H1 (cell line): ENCODE measurements around the gene PROKR1. TPM values are rescaled to one million over a fixed set of nuclear protein-coding genes. Genes with fewer than 3 reads are reported as not detected.

ENCODE experiments used
- CTCF ChIA-PET: fragments of 300-600 bp; sonication (Branson Sonifier 250); formaldehyde crosslinking; loops from one replicate; lab custom pipeline; 2021; ENCODE audit not compliant: partially characterized antibody; lab: Charles Lee
- POLR2A ChIA-PET: fragments of 300-600 bp; sonication (Branson Sonifier 250); formaldehyde crosslinking; loops from one replicate; lab custom pipeline; 2021; ENCODE audit warnings: inconsistent platforms; ENCODE audit not compliant: partially characterized antibody; lab: Charles Lee
- DNase-seq, 2 experiments: peaks; one replicate each; pipeline versions ENCODE4 v3.0.0 to v3.0.0-alpha.2; 2010 to 2022; ENCODE audit warnings: low spot score in 2 of 2, low read depth in 1 of 2, mixed read lengths in 1 of 2
- FAIRE-seq: peaks from 2 replicates; lab custom pipeline; 2011; peaks lifted over from hg19 to GRCh38; lab: Jason Lieb, UNC
- H2AFZ ChIP-seq: 2 replicates; pipeline ENCODE4 v1.8.1; 2012; ENCODE audit warnings: low read length, inconsistent platforms
- H2AK5ac ChIP-seq: 2 replicates; pipeline ENCODE4 v1.6.1; 2013; ENCODE audit warnings: low read depth, low read length
- H2BK120ac ChIP-seq: replicated peaks from 2 replicates; pipeline ENCODE3; 2013; ENCODE audit warnings: low read depth, low read length, inconsistent platforms
- H2BK12ac ChIP-seq: 2 replicates; pipeline ENCODE4 v1.6.1; 2013; ENCODE audit warnings: low read depth, low read length
- H2BK15ac ChIP-seq: 2 replicates; pipeline ENCODE4 v1.6.1; 2013; ENCODE audit warnings: low read length
- H2BK20ac ChIP-seq: 2 replicates; pipeline ENCODE4 v1.6.1; 2013; ENCODE audit warnings: low read length
- H2BK5ac ChIP-seq: 2 replicates; pipeline ENCODE4 v1.6.1; 2013; ENCODE audit warnings: low read depth, low read length
- H3K14ac ChIP-seq: 2 replicates; pipeline ENCODE4 v1.6.1; 2013; ENCODE audit warnings: inconsistent platforms; ENCODE audit not compliant: insufficient read length
- H3K18ac ChIP-seq: 2 replicates; pipeline ENCODE4 v1.6.1; 2013; ENCODE audit warnings: low read length; ENCODE audit errors: extremely low read depth
- H3K23ac ChIP-seq: 2 replicates; pipeline ENCODE4 v1.6.1; 2013; ENCODE audit warnings: inconsistent platforms; ENCODE audit not compliant: insufficient read length
- H3K23me2 ChIP-seq: 2 replicates; pipeline ENCODE4 v1.6.1; 2013; ENCODE audit warnings: low read depth, low read length
- H3K27ac ChIP-seq: 2 replicates; pipeline ENCODE4 v1.6.1; 2011; ENCODE audit warnings: low read depth, low read length, inconsistent platforms
- H3K27me3 ChIP-seq, 4 experiments: replicated peaks in 1 of 4; 1 replicate in 1 of 4; 2 replicates in 3 of 4; pipeline versions ENCODE4 v1.6.1 to v1.8.1; 2011 to 2013; ENCODE audit warnings: low read length in 3 of 4, mild to moderate bottlenecking in 3 of 4, inconsistent platforms in 2 of 4, mixed read lengths in 2 of 4, moderate library complexity in 1 of 4; ENCODE audit not compliant: control insufficient read depth in 3 of 4, insufficient read depth in 3 of 4; ENCODE audit errors: extremely low read depth in 1 of 4
- H3K36me3 ChIP-seq, 4 experiments: 2 replicates each; pipeline versions ENCODE4 v1.6.1 to v1.8.1; 2011 to 2013; ENCODE audit warnings: mild to moderate bottlenecking in 4 of 4, low read length in 3 of 4, moderate library complexity in 2 of 4, control low read depth in 1 of 4, inconsistent platforms in 1 of 4; ENCODE audit not compliant: insufficient read depth in 4 of 4, control insufficient read depth in 2 of 4
- H3K4ac ChIP-seq: replicated peaks from 2 replicates; pipeline ENCODE3; 2013; ENCODE audit warnings: low read length, low read depth, mixed read lengths, inconsistent platforms; ENCODE audit not compliant: insufficient read length
- H3K4me1 ChIP-seq, 4 experiments: replicated peaks in 1 of 4; 1 replicate in 1 of 4; 2 replicates in 3 of 4; pipeline versions ENCODE4 v1.6.1 to v1.8.1; 2011 to 2013; ENCODE audit warnings: low read length in 3 of 4, inconsistent platforms in 2 of 4, mixed read lengths in 1 of 4; ENCODE audit not compliant: insufficient read depth in 4 of 4, control insufficient read depth in 3 of 4
- H3K4me2 ChIP-seq, 2 experiments: 2 replicates each; pipeline versions ENCODE4 v1.6.1 to v1.8.1; 2011 to 2013; ENCODE audit warnings: low read depth in 2 of 2, low read length in 2 of 2, control low read depth in 1 of 2, inconsistent platforms in 1 of 2, mild to moderate bottlenecking in 1 of 2; ENCODE audit not compliant: insufficient read depth in 1 of 2
- H3K4me3 ChIP-seq, 4 experiments: fragments of 200-600, 300-600 bp in 1 of 4; sonication (generic), shearing (Covaris generic), sonication (Bioruptor Twin) in 1 of 4; 2 replicates each; pipeline versions ENCODE4 v1.5.1 to v1.8.1; 2011 to 2016; ENCODE audit warnings: low read length in 4 of 4, low read depth in 3 of 4, control low read depth in 2 of 4, inconsistent platforms in 2 of 4, mild to moderate bottlenecking in 2 of 4, mixed read lengths in 1 of 4, moderate library complexity in 1 of 4; ENCODE audit not compliant: insufficient read depth in 2 of 4; ENCODE audit errors: extremely low read depth in 1 of 4
- H3K56ac ChIP-seq: replicated peaks from 2 replicates; pipeline ENCODE3; 2013; ENCODE audit warnings: low read depth, mild to moderate bottlenecking, mixed read lengths, low read length, inconsistent platforms; ENCODE audit not compliant: insufficient read length
- H3K79me1 ChIP-seq: 2 replicates; pipeline ENCODE4 v1.6.1; 2013; ENCODE audit warnings: low read depth, low read length, control low read depth
- H3K79me2 ChIP-seq, 2 experiments: 2 replicates each; pipeline versions ENCODE4 v1.6.1 to v1.8.1; 2012 to 2013; ENCODE audit warnings: low read length in 2 of 2, mild to moderate bottlenecking in 2 of 2, inconsistent platforms in 1 of 2; ENCODE audit not compliant: insufficient read depth in 2 of 2, control insufficient read depth in 1 of 2
- H3K9ac ChIP-seq, 4 experiments: replicated peaks in 1 of 4; 1 replicate in 1 of 4; 2 replicates in 3 of 4; pipeline versions ENCODE4 v1.6.1 to v1.8.1; 2011 to 2013; ENCODE audit warnings: low read depth in 3 of 4, low read length in 3 of 4, control low read depth in 2 of 4, mild to moderate bottlenecking in 2 of 4, moderate library complexity in 2 of 4, inconsistent platforms in 1 of 4; ENCODE audit errors: extremely low read depth in 1 of 4
- H3K9me3 ChIP-seq, 2 experiments: 2 replicates each; pipeline versions ENCODE4 v1.6.1 to v1.8.1; 2012 to 2013; ENCODE audit warnings: mild to moderate bottlenecking in 2 of 2, moderate library complexity in 2 of 2, control low read depth in 1 of 2, inconsistent platforms in 1 of 2, low read depth in 1 of 2, low read length in 1 of 2, mixed read lengths in 1 of 2; ENCODE audit not compliant: insufficient read depth in 2 of 2
- H4K20me1 ChIP-seq, 2 experiments: replicated peaks in 1 of 2; 2 replicates each; pipeline versions ENCODE3 to v1.8.1; 2011 to 2013; ENCODE audit warnings: inconsistent platforms in 2 of 2, low read length in 2 of 2, mild to moderate bottlenecking in 1 of 2; ENCODE audit not compliant: insufficient read depth in 2 of 2, control insufficient read depth in 1 of 2
- H4K5ac ChIP-seq: 2 replicates; pipeline ENCODE4 v1.6.1; 2013; ENCODE audit warnings: low read length, low read depth, mixed read lengths, inconsistent platforms; ENCODE audit not compliant: insufficient read length
- H4K8ac ChIP-seq: 2 replicates; pipeline ENCODE4 v1.8.0; 2013; ENCODE audit warnings: mild to moderate bottlenecking, moderate library complexity, low read length, inconsistent platforms; ENCODE audit not compliant: insufficient read depth; ENCODE audit errors: extremely low read depth
- H4K91ac ChIP-seq: replicated peaks from 2 replicates; pipeline ENCODE3; 2013; ENCODE audit warnings: low read length, mixed read lengths, inconsistent platforms; ENCODE audit not compliant: insufficient read length
- ATF3 ChIP-seq: IDR thresholded peaks from 2 replicates; pipeline ENCODE4 v1.6.1; 2011; ENCODE audit warnings: low read depth, mild to moderate bottlenecking, low read length; ENCODE audit not compliant: insufficient read depth
- BRCA1 ChIP-seq: IDR thresholded peaks from 2 replicates; pipeline ENCODE4 v1.6.1; 2012; ENCODE audit warnings: low read depth, low read length, improper control_type of control experiment
- CHD1 ChIP-seq: IDR thresholded peaks from 2 replicates; pipeline ENCODE4 v1.6.1; 2012; ENCODE audit warnings: low read depth, low read length, improper control_type of control experiment
- CHD2 ChIP-seq: IDR thresholded peaks from 2 replicates; pipeline ENCODE4 v1.6.1; 2012; ENCODE audit warnings: low read length, improper control_type of control experiment
- EGR1 ChIP-seq: IDR thresholded peaks from 2 replicates; pipeline ENCODE4 v1.6.1; 2011; ENCODE audit warnings: low read depth, low read length, borderline replicate concordance
- EZH2 ChIP-seq: fragments of 200-600 bp; sonication (generic); IDR thresholded peaks from 2 replicates; pipeline ENCODE4 v1.7.1; 2012; ENCODE audit warnings: low read depth, mild to moderate bottlenecking, moderate library complexity, low read length, inconsistent platforms; ENCODE audit not compliant: severe bottlenecking
- FOSL1 ChIP-seq: IDR thresholded peaks from 2 replicates; pipeline ENCODE4 v1.6.1; 2011; ENCODE audit warnings: mild to moderate bottlenecking, low read depth, low read length, moderate library complexity; ENCODE audit not compliant: insufficient read depth
- GTF2F1 ChIP-seq: IDR thresholded peaks from 2 replicates; pipeline ENCODE4 v1.6.1; 2012; ENCODE audit warnings: low read depth, low read length, improper control_type of control experiment, borderline replicate concordance
- NRF1 ChIP-seq: IDR thresholded peaks from 2 replicates; pipeline ENCODE4 v1.6.1; 2011; ENCODE audit warnings: mild to moderate bottlenecking, low read depth, low read length, improper control_type of control experiment
- RAD21 ChIP-seq, 2 experiments: IDR thresholded peaks in 1 of 2; conservative IDR thresholded peaks in 1 of 2; 2 replicates each; pipeline ENCODE4 v1.6.1; 2011; ENCODE audit warnings: low read depth in 2 of 2, low read length in 2 of 2, improper control_type of control experiment in 1 of 2, inconsistent platforms in 1 of 2, mild to moderate bottlenecking in 1 of 2, moderate library complexity in 1 of 2
- SP1 ChIP-seq: IDR thresholded peaks from 2 replicates; pipeline ENCODE4 v1.6.1; 2011; ENCODE audit warnings: low read depth, low read length
- USF2 ChIP-seq: IDR thresholded peaks from 2 replicates; pipeline ENCODE4 v1.6.1; 2011; ENCODE audit warnings: low read length, improper control_type of control experiment
- ZNF274 ChIP-seq: IDR thresholded peaks from 2 replicates; pipeline ENCODE4 v1.7.0; 2012; ENCODE audit warnings: low read length, borderline replicate concordance; ENCODE audit errors: extremely low read depth
- polyA plus RNA-seq, 7 experiments: library from polyadenylated mRNA; depleted of rRNA in 3 of 7; stranded (reverse) in 5 of 7; unstranded in 2 of 7; fragments of >200 nt in 5 of 7; fragments of 200-250 nt in 2 of 7; gene quantifications; 1 replicate in 5 of 7; 2 replicates in 1 of 7; 4 replicates in 1 of 7; pipeline versions ENCODE4 v1.2.1 to v1.2.3, GENCODE V29; 2011 to 2013; ENCODE audit warnings: missing spikeins in 2 of 7, mixed read lengths in 2 of 7
- total RNA-seq: library from RNA; stranded (reverse); fragmentation: NEBNext Ultra II Directional; extraction: Animal tissue kit (Norgen Biotek cat#: 25700); gene quantifications from 2 replicates; pipeline ENCODE4 v1.2.1, GENCODE V29; 2021

The PROKR1 gene
- total and polyA plus RNA-seq, 2 of the 8 experiments (the other 6 are each of a cell fraction or from before 2014, with no cell fraction given) = 1.8 to 3.9 TPM

- no peak overlapping the region for H2AFZ ChIP-seq
- no peak overlapping the region for H3K4me2 ChIP-seq
- no peak for DNase-seq
- H3K9me3 ChIP-seq = peaks cover 0 to 4% of the 10 kb centered on the region in 2 experiments; a peak in 1 of 4 replicates
- no peak overlapping the region for H3K14ac ChIP-seq
- H3K27ac ChIP-seq = no peak overlapping the region
- no peak overlapping the region for H2BK120ac ChIP-seq
- no peak overlapping the region for H2BK15ac ChIP-seq
- no peak overlapping the region for H3K4ac ChIP-seq
- H3K79me1 ChIP-seq = no peaks in the 10 kb centered on the region
- H4K91ac ChIP-seq = no peak overlapping the region
- H3K23me2 ChIP-seq = no peaks in the 10 kb centered on the region
- POLR2A ChIA-PET = no interaction called here
- H3K27me3 ChIP-seq = no peaks in the 10 kb centered on the region
- no peak overlapping the region for H3K56ac ChIP-seq
- no peak overlapping the region for H2AK5ac ChIP-seq
- H4K8ac ChIP-seq = no peak overlapping the region
- H2BK5ac ChIP-seq = no peak overlapping the region
- H3K18ac ChIP-seq = no peak overlapping the region
- H3K4me1 ChIP-seq = no peaks in the 10 kb centered on the region
- H3K79me2 ChIP-seq = no peaks in the 10 kb centered on the region
- no peak for FAIRE-seq
- H3K4me3 ChIP-seq = no peak overlapping the region
- H2BK12ac ChIP-seq = no peak overlapping the region
- H3K36me3 ChIP-seq = no peaks in the 10 kb centered on the region
- no peaks in the 10 kb centered on the region for H4K20me1 ChIP-seq
- H3K23ac ChIP-seq = no peak overlapping the region
- H3K9ac ChIP-seq = no peak overlapping the region
- H2BK20ac ChIP-seq = no peak overlapping the region
- H4K5ac ChIP-seq = no peak overlapping the region
- CTCF ChIA-PET = no interaction called here
- no peak for TF ChIP-seq USF2
- no peak for TF ChIP-seq EZH2
- TF ChIP-seq SP1 = no peak
- TF ChIP-seq BRCA1 = no peak
- TF ChIP-seq FOSL1 = no peak
- no peak for TF ChIP-seq ATF3
- TF ChIP-seq EGR1 = no peak
- no peak for TF ChIP-seq RAD21 (IDR thresholded peaks at IDR 0.05 in 1 of 2, conservative IDR thresholded peaks at IDR 0.05 in 1 of 2; ENCODE audit: low read depth in 2 of 2, low read length in 2 of 2)
- TF ChIP-seq NRF1 = no peak
- no peak for TF ChIP-seq ZNF274
- TF ChIP-seq CHD1 = no peak
- TF ChIP-seq CHD2 = no peak
- no peak for TF ChIP-seq GTF2F1
Observed at GRCh38 chr2:68620772-68621171, 22.6 kb upstream of the PROKR1 start.
